IgD-negative memory B cell (primary cell): Measurements from ENCODE around the gene MRAS. TPM values are rescaled to one million over a fixed set of nuclear protein-coding genes. Genes with fewer than 3 reads are reported as not detected.
A peak's percentile ranks its signal among the peaks of the same experiment; 100 is the strongest.
"Not testable (repeated sequence)": the region's sequence is repeated elsewhere in the genome, so short reads cannot be mapped to it uniquely, and the experiment has no call there.

Experiments
- H3K27ac Mint-ChIP-seq, 3 donors: one replicate each; pipeline ENCODE4 v1.8.0; 2020 to 2022; ENCODE audit warnings: mild to moderate bottlenecking in 3 of 3, mixed read lengths in 3 of 3, moderate library complexity in 1 of 3
- H3K27me3 Mint-ChIP-seq: one replicate; pipeline ENCODE4 v1.8.0; 2021; ENCODE audit warnings: mixed read lengths
- H3K36me3 Mint-ChIP-seq: one replicate; pipeline ENCODE4 v1.8.0; 2020; ENCODE audit warnings: mild to moderate bottlenecking, mixed read lengths
- H3K4me1 Mint-ChIP-seq, 3 donors: one replicate each; pipeline ENCODE4 v1.8.0; 2020 to 2022; ENCODE audit warnings: mixed read lengths in 3 of 3, mild to moderate bottlenecking in 1 of 3
- H3K4me3 Mint-ChIP-seq, 4 donors: one replicate each; pipeline ENCODE4 v1.8.0; 2020 to 2022; ENCODE audit warnings: mild to moderate bottlenecking in 4 of 4, mixed read lengths in 4 of 4, moderate library complexity in 3 of 4
- H3K9me3 Mint-ChIP-seq, 3 donors: one replicate each; pipeline ENCODE4 v1.8.0; 2020 to 2021; ENCODE audit warnings: mixed read lengths in 3 of 3, mild to moderate bottlenecking in 1 of 3
- polyA plus RNA-seq: library from polyadenylated mRNA; unstranded; fragments of 300-500 nt; fragmentation: Illumina TruSeq; gene quantifications from one replicate; pipeline ENCODE4 v1.2.3, GENCODE V29; 2021

MRAS gene
- polyA plus RNA-seq, 1 donor from 2014 or later: not detected

DNA sequence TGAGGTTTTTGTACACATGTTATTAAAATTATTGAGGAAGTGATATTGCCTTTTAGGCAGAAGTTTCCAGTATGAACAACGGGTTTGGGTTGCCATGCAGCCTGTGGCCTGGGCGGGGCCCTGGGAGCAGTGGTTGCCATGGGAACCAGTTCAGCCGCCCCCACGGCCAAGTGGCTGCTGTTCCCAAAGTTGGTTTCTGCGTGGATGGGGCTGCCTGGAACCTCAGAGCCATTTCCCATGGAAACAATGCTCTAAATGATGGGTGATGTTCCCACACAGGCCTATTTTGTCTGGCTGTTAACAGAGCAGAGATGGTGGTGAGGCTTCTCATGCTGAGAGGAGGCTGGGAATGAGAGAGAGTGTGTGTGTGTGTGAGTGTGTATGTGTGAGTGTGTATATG, 19.5 kb downstream of the MRAS start:
- H3K9me3 Mint-ChIP-seq: peaks cover 5 to 8% (median 6%) of the 10 kb centered on the region in 3 donors
- no peak overlapping the region for H3K27ac Mint-ChIP-seq
- H3K27me3 Mint-ChIP-seq: peaks cover 54% of the 10 kb centered on the region
- peak overlapping the region in 1 of 4 donors; percentile 12 for H3K4me3 Mint-ChIP-seq
- no peaks in the 10 kb centered on the region for H3K36me3 Mint-ChIP-seq
- peaks cover 3 to 14% (median 5%) of the 10 kb centered on the region in 3 donors for H3K4me1 Mint-ChIP-seq

DNA sequence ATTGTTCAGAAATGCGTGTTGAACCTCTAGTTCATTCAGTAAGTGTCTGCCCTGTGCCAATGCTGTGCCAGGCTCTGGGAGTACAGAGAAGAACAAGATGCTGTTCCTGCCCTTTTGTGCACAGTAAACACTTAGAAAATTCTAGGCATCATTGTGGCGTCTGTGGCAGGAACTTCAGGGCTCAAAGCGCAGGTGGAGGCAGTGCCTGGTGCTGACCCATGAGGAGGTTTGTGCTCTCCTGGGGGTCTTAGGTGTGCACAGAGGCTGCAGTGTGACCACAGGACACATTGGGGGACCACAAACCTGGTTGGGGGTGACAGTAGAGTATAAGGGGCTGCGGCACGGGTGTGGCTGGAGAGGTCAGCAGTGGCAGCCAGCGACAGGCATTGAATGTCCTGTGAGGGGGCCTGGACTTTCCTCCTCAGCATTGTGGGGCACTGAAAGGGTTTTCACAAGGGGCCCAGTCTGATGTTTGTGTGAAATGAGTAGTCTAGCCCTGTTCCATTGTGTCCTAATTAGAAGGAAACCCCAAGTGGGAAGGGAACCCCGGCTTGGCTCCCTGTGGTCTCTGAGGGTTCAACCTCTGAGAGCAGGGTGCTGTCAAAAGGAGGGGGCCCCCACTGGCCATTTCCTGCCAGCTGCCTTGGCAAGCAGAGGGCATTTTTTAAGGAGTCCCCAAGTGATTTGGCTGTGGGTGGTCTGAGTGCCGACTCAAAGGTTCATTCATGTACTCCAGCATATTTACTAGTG, 20.9 kb downstream of the MRAS start:
- peaks cover 5 to 8% (median 6%) of the 10 kb centered on the region in 3 donors for H3K9me3 Mint-ChIP-seq

DNA sequence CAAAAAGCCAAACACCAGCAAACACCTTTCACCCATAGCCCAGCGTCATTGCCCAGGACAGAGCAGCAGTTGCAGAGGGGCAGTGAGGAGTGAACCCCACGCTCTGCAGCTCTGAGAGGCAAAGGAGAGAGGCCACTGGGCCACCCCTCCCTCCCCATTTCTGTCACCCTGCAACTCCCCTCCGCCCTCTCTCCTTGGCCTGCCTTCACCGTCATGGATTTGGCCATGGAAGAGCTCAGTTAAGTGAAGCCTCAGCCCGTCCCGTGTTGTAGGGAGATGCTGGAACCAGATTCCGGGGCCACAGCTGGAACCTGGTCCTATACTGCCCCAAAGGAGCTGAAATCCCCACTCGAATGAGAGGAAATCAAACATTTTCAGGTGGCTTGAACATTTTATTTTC, 21.9 kb downstream of the MRAS start:
- H3K36me3 Mint-ChIP-seq: no peaks in the 10 kb centered on the region
- H3K27ac Mint-ChIP-seq: no peak overlapping the region
- peaks cover 9 to 11% (median 10%) of the 10 kb centered on the region in 3 donors for H3K9me3 Mint-ChIP-seq
- peaks cover 3 to 14% (median 5%) of the 10 kb centered on the region in 3 donors for H3K4me1 Mint-ChIP-seq
- no peak overlapping the region for H3K4me3 Mint-ChIP-seq
- H3K27me3 Mint-ChIP-seq: peaks cover 56% of the 10 kb centered on the region

More for the DNA sequence above, 20.9 kb downstream of the MRAS start:
- Mint-ChIP-seq H3K4me3 (no peak overlapping the region), H3K36me3 (no peaks in the 10 kb centered on the region), H3K27ac (no peak overlapping the region), H3K27me3 (peaks cover 54% of the 10 kb centered on the region), H3K4me1 (peaks cover 3 to 14% (median 5%) of the 10 kb centered on the region in 3 donors)

DNA sequence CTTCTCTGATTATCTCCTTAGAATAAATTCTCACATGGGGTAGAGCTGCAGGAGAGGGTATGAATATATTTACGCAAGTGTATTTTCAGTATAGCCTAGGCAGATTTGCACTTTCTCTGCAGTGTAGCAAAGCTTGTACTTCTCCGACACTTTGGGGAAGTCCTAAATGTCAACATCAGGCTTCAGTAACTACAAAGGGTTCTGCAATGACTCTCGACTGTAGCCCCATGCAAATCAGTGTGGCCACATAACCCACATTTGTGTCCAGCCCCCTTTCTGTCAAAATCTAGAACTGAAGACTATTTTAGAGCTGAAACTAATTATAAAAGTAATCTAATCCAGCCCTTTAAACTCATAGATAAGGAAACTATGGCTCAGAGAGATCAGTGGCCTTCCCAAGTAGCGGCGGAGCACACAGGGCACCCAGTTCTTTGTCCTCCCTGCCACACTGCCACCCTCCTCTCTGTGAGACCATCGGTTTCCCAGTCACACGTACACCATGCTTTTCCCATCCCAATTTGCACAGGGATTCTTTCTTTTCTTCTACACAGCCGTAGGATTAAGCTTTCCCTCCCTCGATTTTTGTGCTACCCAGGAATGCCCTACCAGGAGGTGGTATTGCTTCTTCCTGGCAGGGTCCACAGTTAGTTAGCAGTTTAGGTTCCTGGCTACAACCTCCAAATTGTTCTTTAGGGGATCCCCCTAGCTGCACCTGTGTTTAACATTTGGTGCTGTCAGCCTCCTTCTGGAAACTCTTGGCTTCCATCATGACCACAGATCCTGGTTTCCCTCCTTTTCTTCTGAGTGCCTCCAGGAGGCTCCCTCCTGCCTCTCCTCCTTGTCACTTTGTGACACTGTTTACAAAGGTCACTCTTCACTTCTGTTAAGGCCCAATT, 22.9 kb downstream of the MRAS start:
- H3K4me1 Mint-ChIP-seq: peaks cover 3 to 14% (median 5%) of the 10 kb centered on the region in 3 donors
- H3K36me3 Mint-ChIP-seq: no peaks in the 10 kb centered on the region
- peak overlapping the region; percentile 21 to 63 (median 31) for H3K27ac Mint-ChIP-seq
- peaks cover 9 to 11% (median 10%) of the 10 kb centered on the region in 3 donors for H3K9me3 Mint-ChIP-seq
- no peak overlapping the region for H3K4me3 Mint-ChIP-seq
- peaks cover 52% of the 10 kb centered on the region for H3K27me3 Mint-ChIP-seq

DNA sequence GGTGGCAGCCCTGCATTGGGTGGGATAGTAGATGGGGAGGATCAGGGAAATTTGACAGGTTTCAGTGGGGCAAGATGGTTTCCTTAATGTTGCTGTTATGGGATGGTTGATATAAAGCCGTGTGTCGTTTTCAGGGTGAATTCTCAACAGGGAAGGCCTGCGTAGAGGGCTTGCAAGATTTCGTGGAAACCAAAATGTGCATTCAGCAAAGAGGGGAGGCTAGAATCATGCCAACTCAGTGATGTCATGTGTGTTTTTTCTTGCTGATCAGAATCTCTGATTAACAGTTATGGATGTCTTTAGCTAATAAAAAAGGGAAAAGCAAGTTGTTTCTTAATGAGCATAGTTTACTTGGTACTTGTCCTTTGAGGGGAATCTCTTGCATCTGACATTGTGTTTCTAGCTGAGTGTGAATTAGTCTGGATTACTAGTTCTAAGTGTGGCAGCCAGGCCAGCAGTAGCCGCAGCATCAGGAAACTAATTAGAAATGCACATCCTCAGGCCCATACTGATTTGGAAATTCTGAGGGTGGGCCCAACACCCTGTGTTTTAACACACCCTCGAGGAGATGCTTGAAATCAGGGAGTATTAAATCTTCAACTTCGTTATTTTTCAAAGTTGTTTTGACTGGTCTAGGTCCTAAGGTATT, 24.8 kb downstream of the MRAS start:
- Mint-ChIP-seq H3K27me3 (peaks cover 54% of the 10 kb centered on the region), H3K36me3 (no peaks in the 10 kb centered on the region), H3K9me3 (peaks cover 4 to 9% (median 9%) of the 10 kb centered on the region in 3 donors), H3K4me3 (no peak overlapping the region), H3K4me1 (peaks cover 3 to 14% (median 5%) of the 10 kb centered on the region in 3 donors), H3K27ac (no peak overlapping the region)

DNA sequence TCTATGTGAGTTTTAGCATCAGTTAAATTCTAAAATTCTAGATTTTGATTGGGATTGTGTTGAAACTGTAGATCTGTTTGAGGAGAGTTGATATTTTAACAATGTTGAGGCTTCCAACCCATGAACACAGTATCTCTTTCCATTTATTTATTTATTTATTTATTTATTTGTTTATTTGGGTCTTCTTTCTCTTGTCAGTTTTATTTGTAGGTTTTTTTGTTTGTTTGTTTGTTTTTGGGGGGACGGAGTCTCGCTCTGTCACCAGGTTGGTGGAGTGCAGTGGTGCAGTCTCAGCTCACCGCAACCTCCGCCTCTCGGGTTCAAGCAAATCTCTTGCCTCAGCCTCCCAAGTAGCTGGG, 25.3 kb downstream of the MRAS start:
- no peaks in the 10 kb centered on the region for H3K36me3 Mint-ChIP-seq
- H3K4me1 Mint-ChIP-seq: peaks cover 5 to 14% (median 5%) of the 10 kb centered on the region in 3 donors
- peaks cover 53% of the 10 kb centered on the region for H3K27me3 Mint-ChIP-seq
- no peak overlapping the region for H3K27ac Mint-ChIP-seq
- no peak overlapping the region for H3K4me3 Mint-ChIP-seq
- peaks cover 4 to 9% (median 9%) of the 10 kb centered on the region in 3 donors for H3K9me3 Mint-ChIP-seq

DNA sequence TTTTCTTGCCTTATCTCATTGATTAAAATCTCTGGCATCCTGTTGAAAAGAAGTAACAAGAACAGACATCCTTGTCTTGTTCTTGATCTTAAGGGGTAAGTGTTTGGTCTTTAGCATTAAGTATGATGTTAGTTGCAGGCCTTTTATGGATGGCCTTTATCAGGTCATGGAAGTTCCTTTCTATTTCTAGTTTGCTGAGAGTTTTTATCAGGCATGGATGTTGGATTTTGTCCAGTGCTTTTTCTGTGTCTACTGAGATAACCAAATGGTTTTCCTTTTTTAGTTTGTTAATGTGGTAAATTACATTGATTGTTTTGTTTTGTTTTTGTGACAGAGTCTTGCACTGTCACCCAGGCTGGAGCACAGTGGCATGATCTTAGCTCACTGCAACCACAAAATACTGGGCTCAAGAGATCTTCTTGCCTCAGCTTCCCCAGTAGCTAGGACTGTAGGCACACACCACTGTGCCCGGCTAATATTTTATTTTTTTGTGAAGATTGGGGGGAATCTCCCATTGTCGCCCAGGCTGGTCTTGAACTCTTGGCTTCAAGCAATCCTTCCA, 26.3 kb downstream of the MRAS start:
- Mint-ChIP-seq H3K4me3 (no peak overlapping the region), H3K4me1 (peaks cover 5 to 14% (median 5%) of the 10 kb centered on the region in 3 donors), H3K27me3 (peaks cover 53% of the 10 kb centered on the region), H3K9me3 (peaks cover 4 to 9% (median 9%) of the 10 kb centered on the region in 3 donors), H3K27ac (no peak overlapping the region), H3K36me3 (no peaks in the 10 kb centered on the region)

DNA sequence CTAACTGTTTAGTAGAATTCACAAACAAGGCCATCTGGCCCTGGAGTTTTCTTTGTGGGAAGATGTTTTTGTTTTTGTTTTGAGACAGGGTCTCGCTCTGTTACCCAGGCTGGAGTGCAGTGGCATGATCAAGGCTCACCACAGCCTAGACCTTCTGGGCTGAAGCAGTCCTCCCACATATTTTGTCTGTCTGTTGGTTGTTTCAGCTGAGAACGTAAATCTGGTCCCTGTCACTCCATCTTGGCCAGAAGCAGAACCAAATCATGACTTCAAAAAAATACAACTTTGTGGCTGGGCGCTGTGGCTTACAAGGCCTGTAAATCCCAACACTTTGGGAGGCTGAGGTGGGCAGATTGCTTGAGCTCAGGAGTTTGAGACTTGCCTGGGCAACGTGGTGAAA, 27.1 kb downstream of the MRAS start:
- Mint-ChIP-seq H3K27ac (no peak overlapping the region), H3K9me3 (peaks cover 4 to 9% (median 9%) of the 10 kb centered on the region in 3 donors), H3K27me3 (peaks cover 56% of the 10 kb centered on the region), H3K4me3 (no peak overlapping the region), H3K4me1 (peaks cover 5 to 14% (median 5%) of the 10 kb centered on the region in 3 donors), H3K36me3 (no peaks in the 10 kb centered on the region)

DNA sequence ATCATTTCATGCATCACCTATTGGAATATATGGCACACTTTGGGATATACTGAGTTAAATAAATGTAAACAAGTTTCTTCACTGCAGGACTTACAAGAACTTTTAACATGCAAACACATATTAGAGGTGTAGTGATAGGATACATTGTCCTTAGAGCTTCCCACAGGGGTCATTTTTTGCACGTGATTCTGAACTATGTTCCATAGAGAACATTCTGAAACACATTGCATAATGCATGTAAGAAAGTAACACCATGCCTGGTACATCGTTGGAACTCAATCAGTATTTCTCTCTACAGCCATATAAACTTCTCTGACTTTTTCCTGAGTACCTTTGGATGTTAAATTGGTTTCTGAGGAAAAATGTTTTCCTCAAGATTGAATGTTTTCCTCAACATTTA, 28.3 kb downstream of the MRAS start:
- no peaks in the 10 kb centered on the region for H3K36me3 Mint-ChIP-seq

DNA sequence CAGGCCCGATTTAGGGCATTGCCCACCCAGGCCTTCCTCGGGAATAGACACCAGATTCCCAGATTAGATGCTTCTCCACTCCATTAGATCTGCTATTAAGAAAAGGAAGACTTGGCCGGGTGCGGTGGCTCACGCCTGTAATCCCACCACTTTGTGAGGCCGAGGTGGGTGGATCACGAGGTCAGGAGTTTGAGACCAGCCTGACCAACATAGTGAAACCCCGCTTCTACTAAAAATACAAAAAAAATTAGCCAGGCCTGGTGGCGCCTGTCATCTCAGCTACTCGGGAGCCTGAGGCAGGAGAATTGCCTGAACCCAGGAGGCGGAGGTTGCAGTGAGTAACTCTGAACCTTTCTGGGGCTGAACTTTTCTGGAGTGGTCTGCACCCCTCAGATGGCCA, 28.8 kb downstream of the MRAS start:
- H3K4me1 Mint-ChIP-seq, H3K27ac Mint-ChIP-seq, H3K36me3 Mint-ChIP-seq, H3K9me3 Mint-ChIP-seq, H3K4me3 Mint-ChIP-seq: not testable (repeated sequence)
- peaks cover 60% of the 10 kb centered on the region for H3K27me3 Mint-ChIP-seq

More for the DNA sequence above, 28.3 kb downstream of the MRAS start:
- Mint-ChIP-seq H3K27ac (no peak overlapping the region), H3K27me3 (peaks cover 61% of the 10 kb centered on the region), H3K4me3 (no peak overlapping the region), H3K9me3 (peaks cover 2 to 5% (median 4%) of the 10 kb centered on the region in 3 donors), H3K4me1 (peaks cover 0 to 5% (median 3%) of the 10 kb centered on the region in 3 donors)

DNA sequence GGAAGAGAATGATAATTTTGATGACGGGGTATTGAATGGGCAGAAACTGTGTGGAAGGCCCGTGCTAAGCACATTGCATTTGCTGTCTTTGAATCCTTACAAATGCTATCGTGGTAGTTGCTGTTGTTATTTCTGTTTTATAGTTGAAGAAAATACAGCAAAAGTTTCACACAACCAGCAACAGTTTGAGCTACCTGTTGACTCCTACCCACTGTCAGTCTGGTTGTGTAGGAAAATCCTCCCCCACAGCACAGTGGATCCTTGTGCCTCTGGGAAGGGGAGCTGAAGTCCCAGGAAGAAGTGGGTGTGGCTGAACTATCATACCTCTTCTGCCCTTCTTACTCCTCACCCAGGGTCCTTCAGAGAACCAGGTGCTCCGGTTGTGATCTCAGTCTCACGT, 29.4 kb downstream of the MRAS start:
- Mint-ChIP-seq H3K27ac (no peak overlapping the region), H3K9me3 (peaks cover 2 to 5% (median 4%) of the 10 kb centered on the region in 3 donors), H3K36me3 (no peaks in the 10 kb centered on the region), H3K4me3 (no peak overlapping the region), H3K27me3 (peaks cover 62% of the 10 kb centered on the region), H3K4me1 (peaks cover 0 to 2% (median 0%) of the 10 kb centered on the region in 3 donors)

DNA sequence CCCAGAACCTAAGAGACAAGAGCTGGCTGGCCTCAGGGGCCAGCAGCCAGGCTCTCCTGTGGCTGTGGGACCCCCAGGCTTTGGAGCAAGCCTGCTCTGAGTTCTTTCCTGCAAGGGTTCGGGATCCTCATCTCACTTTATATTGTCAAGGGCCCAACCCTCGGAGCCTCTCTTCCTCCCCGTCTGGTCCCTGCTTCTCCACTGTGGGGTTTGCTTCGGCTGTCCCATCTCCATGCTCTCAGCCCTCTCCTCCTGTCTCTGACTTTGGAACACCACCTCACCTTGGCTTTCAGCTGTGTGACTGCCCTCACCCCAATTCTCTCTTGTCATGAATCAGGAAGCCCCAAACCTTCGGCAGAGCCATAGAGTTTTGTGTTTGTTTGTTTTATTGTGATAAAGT, 30.0 kb downstream of the MRAS start:
- Mint-ChIP-seq H3K9me3 (peaks cover 2 to 5% (median 4%) of the 10 kb centered on the region in 3 donors), H3K36me3 (no peaks in the 10 kb centered on the region), H3K4me3 (no peak overlapping the region), H3K27me3 (peaks cover 59% of the 10 kb centered on the region), H3K4me1 (peaks cover 0 to 2% (median 0%) of the 10 kb centered on the region in 3 donors), H3K27ac (no peak overlapping the region)

DNA sequence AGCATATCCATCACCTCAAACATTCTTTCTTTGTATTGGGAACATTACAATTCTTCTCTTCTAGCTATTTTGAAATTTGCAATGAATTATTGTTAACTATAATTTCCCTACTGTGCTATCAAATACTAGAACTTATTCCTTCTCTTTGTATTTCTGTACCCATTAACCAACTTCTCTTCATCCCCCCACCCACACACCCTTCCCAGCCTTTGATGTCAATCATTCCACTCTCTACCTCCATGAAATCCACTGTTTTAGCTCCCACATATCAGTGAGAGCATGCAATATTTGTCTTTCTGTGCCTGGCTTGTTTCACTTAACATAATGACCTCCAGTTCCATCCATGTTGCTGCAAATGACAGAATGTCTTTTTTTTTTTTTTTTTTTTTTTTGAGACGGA, 30.6 kb downstream of the MRAS start:
- Mint-ChIP-seq H3K36me3 (no peaks in the 10 kb centered on the region), H3K4me1 (peaks cover 0 to 2% (median 0%) of the 10 kb centered on the region in 3 donors), H3K4me3 (no peak overlapping the region), H3K27me3 (peaks cover 58% of the 10 kb centered on the region), H3K9me3 (peaks cover 2 to 5% (median 4%) of the 10 kb centered on the region in 3 donors), H3K27ac (no peak overlapping the region)

DNA sequence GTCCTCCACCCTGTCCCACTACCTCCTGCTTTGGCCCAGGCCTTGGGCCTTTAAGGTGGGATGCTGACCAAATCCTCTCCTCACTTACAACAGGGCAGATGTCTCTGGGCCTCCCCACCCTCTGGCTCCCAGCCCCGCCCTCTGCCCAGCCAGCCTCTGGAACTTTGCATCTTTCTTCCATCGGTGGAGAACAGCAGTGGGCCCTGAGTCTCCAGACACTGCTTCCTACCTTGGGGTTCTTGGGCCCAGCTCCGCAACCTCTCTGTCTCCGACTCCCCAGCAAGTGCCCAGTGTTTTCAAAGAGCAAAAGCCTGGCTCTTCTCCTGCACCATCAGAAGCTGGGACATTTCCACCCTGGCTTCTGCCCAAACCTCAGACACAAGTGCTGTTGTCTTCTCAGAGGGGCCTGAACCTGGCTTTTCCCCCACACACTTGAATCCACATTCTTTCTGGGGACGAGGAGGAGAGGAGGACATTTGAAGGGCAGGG, 33.1 kb downstream of the MRAS start:
- Mint-ChIP-seq H3K4me3 (no peak overlapping the region), H3K36me3 (no peaks in the 10 kb centered on the region), H3K27me3 (peaks cover 56% of the 10 kb centered on the region), H3K27ac (no peak overlapping the region), H3K9me3 (peaks cover 0 to 3% (median 0%) of the 10 kb centered on the region in 3 donors), H3K4me1 (peaks cover 0 to 3% (median 0%) of the 10 kb centered on the region in 3 donors)
